Left cardiac atrium (tissue), 4 donors: Measurements from ENCODE around the gene TRMT112. TPM values are rescaled to one million over a fixed set of nuclear protein-coding genes. Genes with fewer than 3 reads are reported as not detected.
"Not testable (repeated sequence)": the region's sequence is repeated elsewhere in the genome, so short reads cannot be mapped to it uniquely, and the experiment has no call there.

Experiments
- ATAC-seq, 2 donors: fragments of 200-7000 bp; cut with Tn5 transposase; one replicate each; pipeline ENCODE4 v1.9.1; 2020; ENCODE audit warnings: mild to moderate bottlenecking in 2 of 2, moderate library complexity in 2 of 2
- DNase-seq: peaks from one replicate; pipeline ENCODE4 v3.0.0-alpha.2; 2020
- intact Hi-C, 2 donors: fragments of 100-400 bp; cut with DNase I; formaldehyde crosslinking; loops; one replicate each; pipeline versions ENCODE4 v1.14.1 to v1.15.1; 2022 to 2023
- total RNA-seq, 2 donors: library from RNA; stranded (reverse); fragmentation: NEBNext Ultra II Directional; extraction: Animal tissue kit (Norgen Biotek cat#: 25700); gene quantifications; one replicate each; pipeline ENCODE4 v1.2.1, GENCODE V29; 2021
- donor health status: DM: no; HTN: yes; CAD: no.
- donor health status: DM: no; HTN: yes; CAD: no; lungs with severe emphysema.
- donor health status: DM: yes; HTN: yes; CAD: no.
- donor health status: Dilated cardiomyopathy.

TRMT112 gene
- total RNA-seq, 2 donors from 2014 or later = 94.1 to 101 TPM

- intact Hi-C loops = no loop called here
- ATAC-seq (no peak), DNase-seq (no peak)
Measured at GRCh38 chr11:64337538-64338249, 20.3 kb upstream of the TRMT112 start.

GRCh38 chr11:64334764-64335735 lies 17.7 kb upstream of the TRMT112 start:
- DNase-seq = no peak
- peak; percentile 48 to 93 for ATAC-seq
- intact Hi-C loops = no loop called here

- no peak for DNase-seq
- no peak for ATAC-seq
- intact Hi-C loops = no loop called here
Measured at GRCh38 chr11:64333556-64333955, 16.2 kb upstream of the TRMT112 start.

- DNase-seq (peak; percentile 88), ATAC-seq (peak; percentile 72 to 86)
- intact Hi-C loops = no loop called here
Measured at GRCh38 chr11:64331569-64332371, 14.4 kb upstream of the TRMT112 start.

- DNase-seq (no peak), ATAC-seq (no peak)
- intact Hi-C loops = no loop called here
Measured at GRCh38 chr11:64330888-64331287, 13.5 kb upstream of the TRMT112 start.

GRCh38 chr11:64327993-64328392 lies 10.6 kb upstream of the TRMT112 start:
- DNase-seq (no peak), ATAC-seq (no peak)
- intact Hi-C loops = no loop called here

GRCh38 chr11:64327375-64327774 lies 10.0 kb upstream of the TRMT112 start:
- no peak for DNase-seq
- no peak for ATAC-seq
- intact Hi-C loops = no loop called here

- intact Hi-C loops = no loop called here
- DNase-seq (no peak), ATAC-seq (no peak)
Measured at GRCh38 chr11:64324692-64325469, 7.5 kb upstream of the TRMT112 start.

GRCh38 chr11:64323984-64324383 lies 6.6 kb upstream of the TRMT112 start:
- DNase-seq, ATAC-seq, intact Hi-C loops: not testable (repeated sequence)

GRCh38 chr11:64323373-64323772 lies 6.0 kb upstream of the TRMT112 start:
- ATAC-seq = no peak
- DNase-seq = no peak
- intact Hi-C loops = no loop called here

- intact Hi-C loops = no loop called here
- ATAC-seq (no peak), DNase-seq (no peak)
Measured at GRCh38 chr11:64322925-64323260, 5.5 kb upstream of the TRMT112 start.

- no peak for DNase-seq
- intact Hi-C loops = no loop called here
- ATAC-seq = no peak
Measured at GRCh38 chr11:64321533-64321932, 4.2 kb upstream of the TRMT112 start.

- no peak for DNase-seq
- intact Hi-C loops = no loop called here
Measured at GRCh38 chr11:64321026-64321425, 3.7 kb upstream of the TRMT112 start.

GRCh38 chr11:64320556-64320955 lies 3.2 kb upstream of the TRMT112 start:
- intact Hi-C loops = no loop called here
- ATAC-seq (no peak), DNase-seq (no peak)

More at GRCh38 chr11:64321026-64321425, 3.7 kb upstream of the TRMT112 start:
- no peak for ATAC-seq

GRCh38 chr11:64318766-64319761 lies 1.7 kb upstream of the TRMT112 start:
- ATAC-seq = no peak
- intact Hi-C loops = no loop called here
- DNase-seq = no peak

GRCh38 chr11:64317961-64318765 lies 804 bp upstream of the TRMT112 start, which contains the start of gene PRDX5:
Gene PRDX5 (plus strand): TSS chr11:64318121. CDS start chr11:64318216, 95 bp downstream.
- intact Hi-C loops = no loop called here
- DNase-seq (peak; percentile 97), ATAC-seq (peak; percentile 92 to 94)
